ENCODE data around the gene ERFL.

Gene ERFL

GRCh38 chr19:41892173-41892902 is 35.9 kb downstream of the ERFL start:
- TF ChIP-seq CTCF (IDR thresholded peaks at IDR 0.05) = no peak
- Histone ChIP-seq H3K9me3 (ENCODE audit: control insufficient read depth, low read length) (no peaks in the 10 kb centered on the region), H3K79me2 (peaks cover 2% of the 10 kb centered on the region), H3K9ac (no peak overlapping the region), H3K27ac (no peak overlapping the region), H3K4me2 (ENCODE audit: low read length) (no peak overlapping the region), H3K4me1 (no peaks in the 10 kb centered on the region), H3K36me3 (ENCODE audit: control insufficient read depth, insufficient read depth, low read length) (no peaks in the 10 kb centered on the region), H3K27me3 (ENCODE audit: control insufficient read depth, insufficient read depth, low read length) (no peaks in the 10 kb centered on the region), H2AFZ (no peak overlapping the region), H3K4me3 (ENCODE audit: low read depth, low read length) (no peak overlapping the region)

DNA sequence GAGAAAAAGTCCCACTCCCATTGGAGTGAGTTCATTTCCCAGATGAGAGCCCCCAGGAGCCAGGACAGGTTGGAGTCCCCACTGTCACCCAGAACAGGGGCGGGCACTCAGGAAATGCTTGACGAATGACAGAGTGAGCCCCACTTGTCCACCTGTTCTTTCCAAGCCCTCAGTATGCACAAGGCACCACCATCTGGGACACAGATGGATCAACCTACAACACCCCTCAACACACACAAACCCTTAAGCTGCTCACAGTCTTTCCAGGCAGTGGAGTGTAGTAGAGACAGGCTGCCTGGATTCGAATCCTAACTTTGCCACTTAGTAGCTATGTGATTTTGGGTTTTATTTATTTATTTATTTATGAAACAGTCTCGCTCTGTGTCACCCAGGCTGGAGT is 37.3 kb downstream of the ERFL start:
- peaks cover 8% of the 10 kb centered on the region for H3K79me2 ChIP-seq
- H3K4me1 ChIP-seq = no peaks in the 10 kb centered on the region
- H3K36me3 ChIP-seq (ENCODE audit: control insufficient read depth, insufficient read depth, low read length) = no peaks in the 10 kb centered on the region
- no peak overlapping the region for H2AFZ ChIP-seq
- H3K9ac ChIP-seq = no peak overlapping the region
- H3K27ac ChIP-seq = no peak overlapping the region
- H3K4me2 ChIP-seq (ENCODE audit: low read length) = no peak overlapping the region
- no peaks in the 10 kb centered on the region for H3K27me3 ChIP-seq (ENCODE audit: control insufficient read depth, insufficient read depth, low read length)
- TF ChIP-seq CTCF (IDR thresholded peaks at IDR 0.05) = no peak
- H3K9me3 ChIP-seq (ENCODE audit: control insufficient read depth, low read length) = no peaks in the 10 kb centered on the region
- no peak overlapping the region for H3K4me3 ChIP-seq (ENCODE audit: low read depth, low read length)

DNA sequence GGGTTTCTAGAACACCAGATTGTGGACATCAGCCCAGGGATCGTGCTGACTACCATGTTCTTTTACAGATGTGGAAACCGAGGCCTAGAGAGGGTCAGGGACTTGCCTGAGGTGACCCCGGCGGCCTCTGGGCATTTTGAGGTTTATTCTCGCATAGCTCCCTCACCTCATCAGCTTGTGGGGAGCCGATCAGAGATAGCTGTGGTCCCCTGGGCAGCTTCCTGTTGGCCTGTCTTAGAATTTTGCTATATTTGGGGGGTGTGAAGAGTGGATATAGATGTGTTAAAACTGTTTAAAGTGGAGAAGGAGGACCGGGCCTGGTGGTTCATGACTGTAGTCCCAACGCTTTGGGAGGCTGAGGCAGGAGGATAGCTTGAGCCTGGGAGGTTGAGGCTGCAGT is 38.4 kb downstream of the ERFL start:
- no peak overlapping the region for H3K4me2 ChIP-seq (ENCODE audit: low read length)
- peaks cover 3% of the 10 kb centered on the region for H3K4me1 ChIP-seq
- H3K36me3 ChIP-seq (ENCODE audit: control insufficient read depth, insufficient read depth, low read length) = no peaks in the 10 kb centered on the region
- no peak overlapping the region for H3K9ac ChIP-seq
- H3K79me2 ChIP-seq = peaks cover 11% of the 10 kb centered on the region
- no peaks in the 10 kb centered on the region for H3K9me3 ChIP-seq (ENCODE audit: control insufficient read depth, low read length)
- H3K27ac ChIP-seq = no peak overlapping the region
- TF ChIP-seq CTCF (IDR thresholded peaks at IDR 0.05) = no peak
- H2AFZ ChIP-seq = no peak overlapping the region
- no peak overlapping the region for H3K4me3 ChIP-seq (ENCODE audit: low read depth, low read length)
- no peaks in the 10 kb centered on the region for H3K27me3 ChIP-seq (ENCODE audit: control insufficient read depth, insufficient read depth, low read length)

- no peak for TF ChIP-seq CTCF (IDR thresholded peaks at IDR 0.05)
- Histone ChIP-seq H3K27me3 (ENCODE audit: control insufficient read depth, insufficient read depth, low read length) (no peaks in the 10 kb centered on the region), H3K79me2 (peaks cover 17% of the 10 kb centered on the region), H2AFZ (no peak overlapping the region), H3K27ac (no peak overlapping the region), H3K4me2 (ENCODE audit: low read length) (no peak overlapping the region), H3K9ac (no peak overlapping the region), H3K9me3 (ENCODE audit: control insufficient read depth, low read length) (no peaks in the 10 kb centered on the region), H3K4me1 (peaks cover 6% of the 10 kb centered on the region), H3K4me3 (ENCODE audit: low read depth, low read length) (no peak overlapping the region), H3K36me3 (ENCODE audit: control insufficient read depth, insufficient read depth, low read length) (no peaks in the 10 kb centered on the region)
Observed at GRCh38 chr19:41888926-41889325, 39.3 kb downstream of the ERFL start.

Data from parathyroid adenoma (tissue), 2 donors.